Activated effector memory CD4-positive, alpha-beta T cell treated with Interleukin-2 at 50 U/mL for 16 hours (primary cell): ENCODE data around the gene RBBP5.
A peak's percentile ranks its signal among the peaks of the same experiment; 100 is the strongest.
"Not testable (repeated sequence)": the region's sequence is repeated elsewhere in the genome, so short reads cannot be mapped to it uniquely, and the experiment has no call there.

Source experiments
- DNase-seq: peaks from one replicate; pipeline ENCODE4 v3.0.0-alpha.2; 2020

Gene RBBP5, protein sequence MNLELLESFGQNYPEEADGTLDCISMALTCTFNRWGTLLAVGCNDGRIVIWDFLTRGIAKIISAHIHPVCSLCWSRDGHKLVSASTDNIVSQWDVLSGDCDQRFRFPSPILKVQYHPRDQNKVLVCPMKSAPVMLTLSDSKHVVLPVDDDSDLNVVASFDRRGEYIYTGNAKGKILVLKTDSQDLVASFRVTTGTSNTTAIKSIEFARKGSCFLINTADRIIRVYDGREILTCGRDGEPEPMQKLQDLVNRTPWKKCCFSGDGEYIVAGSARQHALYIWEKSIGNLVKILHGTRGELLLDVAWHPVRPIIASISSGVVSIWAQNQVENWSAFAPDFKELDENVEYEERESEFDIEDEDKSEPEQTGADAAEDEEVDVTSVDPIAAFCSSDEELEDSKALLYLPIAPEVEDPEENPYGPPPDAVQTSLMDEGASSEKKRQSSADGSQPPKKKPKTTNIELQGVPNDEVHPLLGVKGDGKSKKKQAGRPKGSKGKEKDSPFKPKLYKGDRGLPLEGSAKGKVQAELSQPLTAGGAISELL

DNA sequence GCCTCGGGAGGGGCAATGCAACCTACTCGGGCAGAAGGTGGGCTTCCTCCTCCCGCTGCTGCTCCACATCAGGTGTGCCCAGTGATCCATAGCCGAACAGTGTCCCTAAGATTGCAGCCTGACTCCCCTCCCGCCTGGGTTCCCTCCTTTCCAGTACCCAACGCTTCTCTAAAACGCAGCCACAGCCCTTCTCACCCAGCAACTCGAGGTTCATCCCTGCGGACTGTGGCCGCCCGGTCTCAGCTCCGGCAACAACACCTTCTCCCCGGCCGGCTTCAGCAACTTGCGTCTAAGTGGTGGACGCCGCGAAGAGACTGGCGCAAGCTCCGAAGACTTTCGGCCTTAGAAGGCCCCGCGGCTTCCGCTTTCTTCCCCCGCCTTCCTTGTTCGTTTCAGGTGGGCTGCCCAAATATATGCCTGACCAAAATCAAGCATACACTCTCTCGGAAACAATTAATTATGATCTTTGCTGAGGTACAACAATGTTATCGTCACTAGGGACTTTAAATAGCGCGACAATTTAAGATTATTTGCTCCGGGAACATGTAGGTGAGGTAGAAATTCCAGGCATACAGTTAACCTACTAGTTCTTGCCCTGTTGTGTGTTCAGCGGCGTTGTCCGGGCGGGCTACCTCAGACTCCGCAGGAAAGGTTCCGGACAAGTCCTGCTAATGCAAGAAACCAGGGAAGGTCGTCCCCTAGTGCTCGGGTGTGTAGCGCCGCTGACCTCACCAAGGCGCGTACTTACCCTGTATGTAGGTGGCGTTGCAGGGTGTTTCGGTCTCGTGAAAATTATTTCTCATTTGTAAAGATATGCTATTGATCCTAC lies at the start of gene RBBP5:
RBBP5 (minus strand) TSS at position 319 of the 829 bp plus-strand sequence; CDS start at position 214, 105 bp downstream.
- peak; percentile 94 for DNase-seq

DNA sequence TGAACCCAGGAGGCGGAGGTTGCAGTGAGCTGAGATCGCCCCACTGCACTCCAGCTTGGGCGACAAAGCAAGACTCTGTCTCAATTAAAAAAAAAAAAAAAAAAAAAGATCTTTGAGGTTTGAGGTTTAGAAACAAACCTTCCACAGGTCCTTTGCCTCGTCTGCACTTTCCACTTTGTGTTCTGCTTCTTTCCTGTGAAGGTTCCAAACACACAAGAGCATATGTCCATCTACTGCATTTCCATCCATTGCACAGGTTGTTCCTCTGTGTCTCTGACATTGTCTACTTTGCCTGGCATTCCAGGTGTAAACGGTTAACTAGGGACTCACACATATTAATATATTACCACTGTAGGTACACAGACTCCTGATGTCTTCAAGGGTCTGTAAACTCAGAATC lies 49.6 kb upstream of the RBBP5 start:
- DNase-seq, result no peak

DNA sequence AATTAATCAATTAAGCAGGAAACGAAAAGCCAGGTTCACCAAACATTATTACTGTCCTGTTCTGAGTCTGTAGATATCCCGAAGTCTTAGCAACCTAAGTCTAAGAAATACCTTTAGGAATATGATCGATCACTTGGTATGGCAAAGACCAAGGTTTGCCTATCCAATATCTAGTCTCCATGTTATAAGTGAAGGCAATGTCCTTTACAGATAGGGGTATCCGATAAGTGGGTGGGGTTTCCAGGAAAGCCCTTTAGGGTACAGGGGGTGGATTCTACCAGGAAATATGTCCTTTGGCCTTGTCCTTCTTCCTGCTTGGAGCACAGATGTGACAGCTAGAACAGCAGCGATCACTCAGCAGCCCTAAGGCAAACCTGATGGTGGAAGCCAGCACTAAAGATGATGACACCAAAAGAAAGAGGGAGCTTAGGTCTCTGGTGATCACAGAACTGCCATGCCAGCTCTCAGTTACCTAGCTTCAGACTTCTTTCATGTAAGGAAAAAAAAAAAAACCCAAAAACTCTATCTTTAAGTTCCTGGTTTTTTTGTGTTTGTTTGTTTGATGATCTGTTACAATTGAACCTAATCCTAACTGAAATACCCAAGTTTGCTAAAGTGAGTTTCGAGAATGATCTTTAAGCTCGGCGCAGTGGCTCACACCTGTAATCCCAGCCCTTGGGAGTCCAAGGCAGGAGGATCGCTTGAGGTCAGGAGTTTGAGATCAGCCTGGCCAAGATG lies 48.9 kb upstream of the RBBP5 start:
- no peak for DNase-seq

DNA sequence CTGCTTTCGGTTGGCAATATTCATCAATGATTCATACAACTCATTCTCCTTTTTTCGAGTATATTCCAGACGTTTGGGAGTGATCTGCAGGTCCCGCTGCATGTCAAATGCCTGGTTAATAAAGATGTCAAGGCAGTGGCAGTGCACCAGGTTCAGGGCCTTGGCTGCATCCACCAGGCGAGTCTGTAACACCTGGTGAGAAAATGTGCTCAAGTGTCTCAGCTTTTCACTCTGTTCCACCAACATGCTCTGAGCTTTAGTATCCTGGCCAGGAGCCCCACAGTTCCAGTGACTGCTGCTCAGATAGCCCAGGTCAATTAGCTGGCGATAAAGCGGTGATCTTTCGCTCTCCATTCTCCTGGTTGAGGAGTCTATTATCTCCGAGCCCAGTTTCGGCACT lies 47.5 kb upstream of the RBBP5 start:
- DNase-seq, result no peak

DNA sequence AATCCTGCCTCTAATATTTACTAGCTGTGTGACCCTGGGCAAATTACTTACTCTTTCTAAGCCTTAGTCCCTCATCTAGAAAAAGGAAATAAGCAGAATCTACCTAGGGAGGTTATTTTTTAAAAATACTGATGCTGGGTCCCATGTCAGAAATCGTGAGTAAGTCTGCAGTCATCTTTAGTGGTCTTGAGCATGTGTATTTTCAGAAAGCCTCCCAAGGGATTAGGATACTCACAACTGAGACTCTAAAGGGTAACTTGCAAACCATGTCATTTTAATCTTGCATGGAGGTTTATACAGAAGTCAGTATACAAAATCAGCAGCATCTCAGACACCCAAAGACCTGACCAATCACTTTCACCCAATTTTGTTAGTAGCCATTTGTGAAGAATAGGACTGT lies 46.5 kb upstream of the RBBP5 start:
- DNase-seq, result no peak

DNA sequence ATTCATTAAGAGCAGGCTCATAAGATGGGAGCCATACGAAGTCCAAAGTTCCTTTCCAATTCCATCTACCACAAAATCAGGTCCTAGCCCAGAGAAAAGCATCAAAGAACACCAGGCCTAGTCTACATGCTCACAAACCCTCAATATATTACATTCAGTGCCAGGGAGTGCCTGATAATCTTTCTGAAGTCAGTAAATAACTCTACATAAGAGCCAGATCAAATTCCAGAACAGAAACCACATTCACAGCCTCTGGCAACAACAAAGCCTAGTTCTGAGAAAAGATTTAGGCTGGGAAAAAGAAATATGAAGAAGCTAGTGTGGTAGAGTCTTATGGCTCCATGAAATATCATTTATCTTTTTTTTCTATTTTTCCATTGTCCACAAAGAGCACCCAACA lies 40.5 kb upstream of the RBBP5 start:
- no peak for DNase-seq

DNA sequence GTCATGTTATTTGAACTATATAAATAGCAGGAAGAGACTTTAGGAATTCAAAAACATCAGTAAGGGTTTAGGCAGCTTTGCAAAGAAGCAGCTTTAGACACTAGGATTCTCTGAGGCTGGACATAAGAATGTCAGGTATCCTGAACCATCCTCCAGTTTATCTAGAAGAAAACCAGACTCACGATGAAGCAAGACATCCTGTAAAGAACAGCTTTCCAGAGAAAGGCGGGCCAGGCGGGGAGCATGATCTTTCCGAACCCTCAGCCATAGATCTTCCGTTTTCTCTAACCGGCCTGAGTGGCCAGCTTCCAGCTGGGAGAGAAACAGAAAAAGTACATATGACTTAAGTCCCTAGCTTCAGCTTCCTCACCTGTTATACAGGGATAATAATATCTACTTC lies 39.3 kb upstream of the RBBP5 start:
- no peak for DNase-seq

DNA sequence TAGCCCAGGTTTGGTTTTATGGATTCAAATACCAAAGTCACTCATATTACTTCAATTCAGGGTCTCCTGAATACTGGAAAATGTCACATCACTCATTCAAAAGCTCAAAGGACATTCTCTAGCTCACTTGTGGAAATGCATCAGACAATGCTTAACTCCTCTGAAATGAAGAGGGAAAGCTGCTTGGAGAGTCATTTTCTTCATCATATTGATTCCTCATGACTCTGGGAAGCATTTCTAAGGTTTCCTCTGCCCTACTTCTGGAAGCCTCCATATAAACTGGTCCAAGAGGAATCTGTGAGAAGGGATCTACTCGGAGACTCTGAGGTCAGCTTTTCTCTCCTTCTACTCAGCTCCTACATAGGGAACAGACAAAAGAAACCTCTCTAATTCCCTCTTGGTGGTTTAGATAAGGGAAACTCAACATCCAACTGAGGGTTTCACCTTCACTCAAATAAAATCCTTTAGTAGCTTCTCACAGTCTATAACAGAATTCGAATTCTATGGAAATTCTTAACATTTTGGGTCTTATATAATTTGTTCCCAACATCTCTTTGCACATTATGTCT lies 36.4 kb upstream of the RBBP5 start:
- no peak for DNase-seq

DNA sequence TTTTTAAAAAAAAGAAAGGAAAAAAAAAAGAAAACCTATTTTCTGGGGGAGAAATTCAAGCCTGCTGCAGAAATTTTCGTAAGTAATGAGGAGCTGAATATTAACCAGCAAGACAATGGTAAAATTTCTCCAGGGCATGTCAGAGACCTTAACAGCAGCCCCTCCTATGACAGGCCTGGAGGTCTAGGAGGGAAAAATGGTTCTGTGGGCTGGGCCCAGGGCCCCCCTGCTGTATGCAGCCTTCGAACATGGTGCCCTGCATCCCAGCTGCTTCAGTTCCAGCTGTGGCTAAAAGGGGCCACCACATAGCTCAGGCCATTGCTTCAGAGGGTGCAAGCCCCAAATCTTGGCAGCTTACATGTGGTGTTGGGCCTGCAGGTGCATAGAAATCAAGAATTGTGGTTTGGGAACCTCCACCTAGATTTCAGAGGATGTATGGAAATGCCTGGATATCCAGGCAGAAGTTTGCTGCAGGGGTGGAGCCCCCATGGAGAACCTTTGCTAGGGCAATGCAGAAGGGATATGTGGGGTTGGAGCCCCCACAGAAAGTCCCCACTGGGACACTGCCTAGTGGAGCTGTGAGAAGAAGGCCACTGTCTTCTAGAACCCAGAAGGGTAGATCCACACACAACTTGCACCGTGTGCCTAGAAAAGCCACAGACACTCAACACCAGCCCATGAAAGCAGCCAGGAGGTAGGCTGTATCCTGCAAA lies 34.0 kb upstream of the RBBP5 start:
- not testable (repeated sequence) for DNase-seq

DNA sequence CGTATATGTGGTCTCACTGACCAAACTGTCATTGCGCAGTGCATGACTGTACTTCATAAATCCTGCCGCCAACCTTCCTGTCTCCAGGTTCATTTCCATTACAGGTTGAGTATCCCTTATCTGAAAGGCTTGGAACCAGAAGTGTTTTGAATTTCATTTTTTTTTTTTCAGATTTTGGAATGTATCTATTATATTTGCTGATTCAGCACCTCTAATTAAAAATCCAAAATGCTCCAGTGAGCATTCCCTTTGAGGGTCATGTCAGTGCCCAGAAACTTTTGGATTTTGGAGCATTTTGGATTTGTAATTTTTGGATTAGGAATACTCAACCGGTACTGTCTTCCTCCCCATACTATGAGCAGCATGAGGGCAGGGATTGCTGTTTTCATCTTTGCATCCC lies 30.7 kb upstream of the RBBP5 start:
- no peak for DNase-seq

DNA sequence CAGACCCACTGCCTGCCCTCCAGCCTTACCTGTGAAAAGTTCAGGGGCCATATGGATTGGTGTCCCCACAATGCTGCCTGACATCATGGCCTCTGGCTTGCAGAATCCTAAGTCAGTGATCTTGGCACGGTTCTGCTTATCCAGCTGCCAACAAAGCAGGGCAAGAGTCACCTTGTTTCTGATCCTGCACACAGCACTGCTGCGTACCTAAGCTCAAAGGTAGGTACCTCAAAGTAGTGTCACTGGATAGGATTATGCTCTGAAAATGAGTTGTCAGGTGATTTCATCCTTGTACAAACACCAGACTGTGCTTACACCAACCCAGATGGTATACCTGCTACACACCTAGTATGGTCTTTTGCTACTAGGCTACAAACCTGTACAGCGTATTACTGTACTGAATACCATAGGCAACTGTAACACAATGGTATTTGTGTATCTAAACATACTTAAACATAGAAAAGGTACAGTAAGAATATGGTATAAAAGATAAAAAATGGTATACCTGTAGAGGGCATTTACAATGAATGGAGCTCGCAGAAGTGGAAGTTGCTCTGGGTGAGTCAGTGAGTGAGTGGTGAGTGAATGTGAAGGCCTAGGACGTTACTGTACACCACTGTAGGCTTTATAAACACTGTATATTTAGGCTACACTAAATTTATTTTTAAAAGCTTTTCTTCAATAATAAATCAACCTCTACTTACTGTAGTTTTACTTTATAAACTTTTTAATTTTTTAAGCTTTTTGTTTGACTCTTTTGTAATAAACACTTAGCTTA lies 29.1 kb upstream of the RBBP5 start:
- no peak for DNase-seq

DNA sequence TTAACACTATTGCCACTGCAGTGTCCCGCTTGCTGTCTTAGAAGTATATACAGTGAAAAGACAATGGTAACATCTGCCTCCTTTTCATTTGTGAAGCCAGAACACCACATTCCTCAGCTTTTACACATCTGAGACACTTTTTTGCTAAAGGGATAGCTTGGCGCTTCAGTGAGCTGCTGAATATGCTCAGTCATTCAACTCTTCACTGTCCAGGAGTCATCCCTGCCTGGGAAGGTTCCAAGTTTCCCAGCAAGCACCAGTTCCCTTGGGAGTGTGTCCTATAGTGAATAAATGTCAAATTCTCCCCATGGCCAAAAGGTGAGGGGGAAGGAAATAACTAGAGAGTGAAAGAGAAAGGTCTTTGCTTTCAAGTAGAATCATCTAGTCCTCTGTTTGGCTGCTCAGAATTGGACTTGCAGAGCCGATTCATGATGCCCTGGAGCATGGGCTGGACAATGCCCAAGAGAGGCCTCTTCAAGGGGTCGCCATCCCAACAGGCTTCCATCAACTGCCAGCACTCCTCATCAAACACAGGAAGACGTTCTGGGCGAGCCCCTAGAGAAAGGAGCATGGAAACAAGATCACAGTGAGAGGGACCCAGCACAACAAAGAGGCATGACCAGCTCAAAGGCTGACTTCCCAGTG lies 25.5 kb upstream of the RBBP5 start:
- no peak for DNase-seq

DNA sequence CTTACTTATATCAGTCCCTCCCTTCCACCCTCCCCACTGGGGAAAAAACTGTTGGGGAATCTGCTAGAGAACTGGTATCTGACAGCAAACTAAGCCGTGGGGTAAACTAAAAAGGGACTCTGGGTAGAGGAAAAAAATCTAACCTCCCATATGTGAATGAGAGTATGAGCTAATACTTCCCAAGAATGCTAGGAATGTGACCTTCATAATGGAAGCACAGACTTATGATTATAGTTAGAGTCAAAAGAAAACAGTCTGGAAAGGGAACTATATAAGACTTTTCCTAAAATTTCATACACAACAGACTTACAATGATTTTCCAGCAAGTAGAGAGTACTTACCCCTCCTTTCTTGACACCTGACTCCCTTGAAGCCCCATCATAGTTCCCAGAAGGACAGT lies 23.0 kb upstream of the RBBP5 start:
- no peak for DNase-seq

DNA sequence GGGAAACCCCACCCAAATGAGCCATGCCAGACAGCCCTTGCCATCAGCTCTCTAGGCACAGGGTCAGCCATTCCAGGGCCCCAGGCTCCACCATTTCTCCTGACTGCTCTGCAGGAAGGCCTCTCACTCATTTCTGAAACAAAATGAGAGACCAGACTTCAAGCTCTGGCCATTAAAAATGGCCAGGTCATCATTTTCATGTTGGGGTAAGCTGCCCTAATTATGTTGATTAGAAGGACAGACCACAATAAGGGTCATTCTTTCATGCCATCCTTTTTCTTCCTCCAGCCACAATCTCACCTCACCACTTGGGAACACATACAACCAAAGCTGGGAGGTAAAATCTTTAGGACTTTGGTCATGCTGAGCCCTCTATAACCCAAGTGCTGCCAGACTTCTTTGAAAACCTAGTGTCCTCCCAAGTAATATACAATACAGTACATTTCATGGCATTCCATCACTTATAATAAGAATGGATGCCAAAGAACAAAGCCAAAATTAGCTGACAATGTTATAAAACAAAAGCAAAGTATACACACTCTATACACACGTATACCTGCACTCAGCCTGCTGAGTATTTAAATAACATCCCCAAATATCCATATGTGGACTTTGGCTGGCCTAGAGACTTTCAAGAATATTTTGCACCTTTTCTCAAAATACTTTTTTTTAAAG lies 22.4 kb upstream of the RBBP5 start:
- DNase-seq, result no peak

DNA sequence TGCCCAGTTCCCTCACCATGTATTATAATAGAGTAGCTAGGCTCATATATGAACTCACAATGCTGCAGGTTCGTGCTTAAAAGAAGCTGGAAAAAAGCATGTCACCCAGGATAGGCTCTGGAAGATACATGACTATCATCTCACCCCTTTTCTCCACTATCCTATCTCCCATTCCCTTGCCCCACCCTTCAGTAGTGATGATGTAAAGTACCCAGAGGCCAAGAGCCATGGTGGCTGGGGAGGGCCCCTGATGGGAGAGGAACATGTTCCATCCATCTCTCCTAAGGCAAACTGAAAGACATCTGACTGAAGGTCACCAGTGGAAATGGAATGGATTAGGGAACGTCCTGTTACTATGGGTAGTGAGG lies 20.3 kb upstream of the RBBP5 start:
- no peak for DNase-seq

DNA sequence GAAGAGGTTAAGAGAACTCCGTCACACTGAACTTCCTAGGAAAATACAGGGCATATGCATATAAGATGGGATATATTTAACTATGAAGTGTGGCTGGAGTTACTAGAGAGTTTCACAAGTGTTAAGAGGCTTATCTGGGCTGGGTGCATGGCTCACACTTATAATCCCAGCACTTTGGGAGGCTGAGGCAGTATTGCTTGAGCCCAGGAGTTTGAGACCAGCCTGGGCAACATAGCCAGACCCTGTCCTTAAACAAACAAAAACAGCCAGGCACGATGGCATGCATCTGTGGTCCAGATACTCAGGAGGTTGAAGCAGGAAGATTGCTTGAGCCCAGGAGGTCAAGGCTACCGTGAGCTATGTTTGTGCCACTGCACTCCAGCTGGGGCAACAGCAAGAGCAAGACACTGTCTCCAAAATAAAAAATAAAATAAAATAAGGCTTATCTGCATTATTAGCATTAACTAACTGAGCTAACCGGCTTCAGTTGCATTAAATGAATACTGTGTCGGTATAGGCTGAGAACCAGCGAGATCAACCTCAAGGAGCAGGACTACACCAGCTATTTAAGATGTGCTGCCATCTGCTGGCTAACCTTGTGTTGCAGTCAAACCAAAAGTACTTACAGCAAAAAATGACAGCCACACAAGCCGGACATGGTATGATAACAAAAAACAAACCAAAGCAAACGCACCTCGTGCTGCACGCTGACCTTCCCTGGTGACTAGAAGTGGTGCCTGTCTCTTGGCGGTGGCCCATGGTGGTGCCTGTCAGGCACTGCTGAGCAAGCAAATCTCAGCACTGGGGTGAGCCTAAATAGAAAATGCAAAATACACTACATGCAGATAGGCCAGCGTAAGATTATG lies 19.7 kb upstream of the RBBP5 start:
- DNase-seq, result peak; percentile 53

DNA sequence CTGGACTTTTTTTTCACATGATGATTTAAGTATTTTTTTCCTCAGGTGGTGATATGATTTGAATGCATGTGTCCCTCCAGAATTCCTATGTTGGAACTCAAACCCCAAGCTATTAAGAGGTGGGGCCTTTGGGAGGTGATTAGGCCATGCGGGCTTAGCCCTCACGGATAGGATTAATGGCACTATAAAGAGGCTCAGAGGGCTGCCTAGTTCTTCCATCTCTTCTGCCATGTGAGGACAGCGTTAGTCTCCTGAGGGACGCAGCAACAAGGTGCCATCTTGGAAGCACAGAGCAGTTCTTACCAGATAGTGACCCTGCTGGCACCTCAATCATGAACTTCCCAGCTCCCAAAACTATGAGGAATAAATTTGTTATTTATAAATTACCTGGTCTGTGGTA lies 18.3 kb upstream of the RBBP5 start:
- DNase-seq, result no peak

DNA sequence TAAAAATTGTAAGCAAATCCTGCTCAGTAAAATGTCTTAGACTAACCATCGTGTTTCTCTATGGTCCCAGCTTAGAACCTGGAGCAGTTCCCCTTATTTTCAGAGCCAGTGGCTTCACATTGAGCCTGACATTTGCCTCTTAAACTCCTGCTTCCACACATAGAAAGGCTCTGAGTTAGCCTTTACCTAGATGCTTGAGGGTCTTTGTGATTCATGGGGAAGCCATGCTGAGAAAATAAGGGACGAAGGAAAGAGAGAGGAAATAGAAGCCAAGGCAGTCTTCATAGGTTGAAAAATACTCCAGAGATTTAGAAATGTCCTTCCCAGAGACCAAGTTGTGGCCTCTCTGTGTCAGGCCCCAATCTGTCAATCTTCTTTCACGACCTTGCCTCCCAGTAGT lies 16.1 kb upstream of the RBBP5 start:
- DNase-seq, result no peak

DNA sequence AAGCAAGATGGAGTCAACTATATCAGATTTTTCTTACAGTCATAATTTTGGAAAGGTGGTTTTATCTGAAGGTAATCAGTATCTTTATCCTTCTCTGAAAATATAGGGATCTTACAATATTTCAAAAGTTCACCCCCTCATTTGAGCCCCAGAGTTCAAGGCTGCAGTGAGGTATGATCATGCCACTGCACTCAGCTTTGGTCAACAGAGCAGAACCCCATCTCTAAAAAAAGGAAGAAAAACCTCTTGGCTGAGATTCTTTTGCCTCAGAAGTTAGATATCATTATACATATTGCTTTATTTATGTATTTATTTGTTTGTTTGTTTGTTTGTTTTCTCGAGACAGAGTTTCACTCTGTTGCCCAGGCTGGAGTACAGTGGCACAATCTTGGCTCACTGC lies 11.5 kb upstream of the RBBP5 start:
- no peak for DNase-seq
